ENCODE measurements around the gene DCN.

GRCh38 chr12:91104812-91105466, 77.7 kb downstream of the DCN start:
- no peak for TF ChIP-seq CTCF (IDR thresholded peaks at IDR 0.05)
- no peak for TF ChIP-seq POLR2A (IDR thresholded peaks at IDR 0.05)
- TF ChIP-seq POLR2AphosphoS5 (IDR thresholded peaks at IDR 0.05; ENCODE audit: insufficient read depth in 1 of 2, low read depth in 1 of 2): no peak

All from vagina (tissue), 2 donors.